GM18511 (cell line): ENCODE measurements around the gene TMEM185B.
A peak's percentile ranks its signal among the peaks of the same experiment; 100 is the strongest.
"Not testable (repeated sequence)": the region's sequence is repeated elsewhere in the genome, so short reads cannot be mapped to it uniquely, and the experiment has no call there.

Source experiments
- ATAC-seq: cut with Tn5 transposase; IDR thresholded peaks from one replicate; pipeline ENCODE4 v1.9.1; 2021; ENCODE audit warnings: mild to moderate bottlenecking, moderate library complexity; ENCODE audit not compliant: unreplicated experiment

The TMEM185B gene

GRCh38 chr2:120235158-120235557 lies 12.0 kb upstream of the TMEM185B start:
- ATAC-seq: not testable (repeated sequence)

GRCh38 chr2:120233292-120233691 lies 10.1 kb upstream of the TMEM185B start:
- ATAC-seq: no peak

- ATAC-seq: peak; percentile 90
These were observed 8.9 kb upstream of the TMEM185B start for GRCh38 chr2:120231974-120232635.

GRCh38 chr2:120231564-120231973 lies 8.4 kb upstream of the TMEM185B start:
- ATAC-seq: peak; percentile 27

- peak; percentile 28 for ATAC-seq
These were observed 7.6 kb upstream of the TMEM185B start for GRCh38 chr2:120230515-120231471.

- no peak for ATAC-seq
These were observed 6.1 kb upstream of the TMEM185B start for GRCh38 chr2:120229341-120229740.

- ATAC-seq: no peak
These were observed 5.3 kb upstream of the TMEM185B start for GRCh38 chr2:120228503-120228902.

GRCh38 chr2:120227111-120227991 lies 4.2 kb upstream of the TMEM185B start:
- no peak for ATAC-seq

- no peak for ATAC-seq
These were observed 3.1 kb upstream of the TMEM185B start for GRCh38 chr2:120226316-120226715.

GRCh38 chr2:120225549-120226065 lies 2.4 kb upstream of the TMEM185B start:
- ATAC-seq: no peak

GRCh38 chr2:120224735-120225548 lies 1.7 kb upstream of the TMEM185B start:
- no peak for ATAC-seq

GRCh38 chr2:120224256-120224655 lies 1.1 kb upstream of the TMEM185B start:
- ATAC-seq: no peak

- ATAC-seq: no peak
These were observed 790 bp downstream of the TMEM185B start for GRCh38 chr2:120222186-120223033.

- ATAC-seq: no peak
These were observed 1.6 kb downstream of the TMEM185B start for GRCh38 chr2:120221616-120222015.

- no peak for ATAC-seq
These were observed 2.4 kb downstream of the TMEM185B start for GRCh38 chr2:120220756-120221155.

GRCh38 chr2:120219766-120220165 lies 3.4 kb downstream of the TMEM185B start:
- ATAC-seq: no peak

- ATAC-seq: no peak
These were observed 3.9 kb downstream of the TMEM185B start for GRCh38 chr2:120219291-120219690.

- ATAC-seq: no peak
These were observed 5.0 kb downstream of the TMEM185B start for GRCh38 chr2:120218181-120218580.

- ATAC-seq: no peak
These were observed 12.9 kb downstream of the TMEM185B start for GRCh38 chr2:120210270-120210693.
